CD4-positive, alpha-beta T cell treated with Interferon alpha-2 for 1 hour (primary cell): Measurements from ENCODE around the gene GAREM1.
"Not testable (repeated sequence)": the region's sequence is repeated elsewhere in the genome, so short reads cannot be mapped to it uniquely, and the experiment has no call there.

ENCODE experiments used
- DNase-seq, 2 donors: peaks; one replicate each; pipeline ENCODE4 v3.0.0-alpha.2; 2020 to 2022

Gene GAREM1

DNA sequence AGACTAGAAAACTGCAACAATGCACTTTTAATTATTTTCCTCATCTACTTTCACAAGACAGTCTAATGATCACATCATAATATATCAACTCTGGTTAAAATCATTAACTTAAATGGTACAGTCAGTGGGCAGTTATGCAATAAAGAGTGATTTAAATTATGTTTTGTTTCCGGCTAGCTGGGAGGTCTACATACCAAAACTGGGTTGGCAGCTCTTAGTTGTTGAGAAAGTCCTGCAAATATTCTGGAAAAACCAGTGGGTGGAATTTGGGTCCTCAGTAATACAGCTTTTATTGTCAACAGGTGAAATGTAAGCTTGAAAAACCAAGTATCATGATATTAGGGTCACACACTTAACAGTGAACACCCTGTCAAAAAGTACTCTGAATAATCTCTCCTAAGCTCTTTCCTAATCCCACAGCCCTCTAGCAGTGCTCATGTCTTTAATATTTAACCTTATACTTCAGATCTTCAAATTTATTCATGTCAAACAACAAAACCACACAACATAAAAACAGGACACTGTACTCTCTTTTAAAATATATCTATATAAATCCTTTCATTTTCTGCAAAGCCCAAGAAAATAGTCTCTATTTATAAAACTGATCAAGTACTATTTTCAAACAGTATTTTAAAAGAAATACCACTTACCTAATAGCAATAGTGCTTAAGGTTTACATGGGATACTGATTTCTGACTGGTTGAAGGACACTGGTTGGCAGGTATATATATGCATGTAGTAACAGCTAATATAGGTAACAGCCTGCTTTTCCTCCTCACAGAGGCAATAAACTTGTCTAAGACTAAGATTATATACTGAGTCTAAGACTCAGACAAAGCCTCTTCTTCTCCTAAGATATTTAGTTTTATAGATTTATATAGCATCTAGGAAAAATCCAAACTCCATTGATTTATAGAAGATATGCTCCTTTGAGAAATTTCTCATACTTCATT lies 103.8 kb downstream of the GAREM1 start:
- DNase-seq, result no peak

DNA sequence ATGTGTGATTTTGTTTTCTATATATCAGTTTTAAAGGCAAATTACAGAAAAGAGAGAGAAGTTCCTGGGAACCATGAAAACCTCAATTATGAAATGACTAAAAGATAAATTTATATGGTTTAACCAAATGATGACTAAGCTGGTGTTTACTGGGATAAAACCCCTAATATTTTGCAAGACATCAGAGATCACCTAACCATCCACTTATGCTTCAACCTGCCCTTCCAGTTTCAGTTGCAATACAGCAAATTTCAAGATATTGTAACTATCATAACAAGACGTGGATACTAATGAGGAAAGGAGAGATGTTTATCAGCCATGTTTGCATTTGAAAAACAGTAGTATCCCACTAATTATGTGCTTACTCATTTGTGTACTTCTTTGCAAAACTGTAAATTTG lies 108.2 kb downstream of the GAREM1 start:
- DNase-seq, result no peak

DNA sequence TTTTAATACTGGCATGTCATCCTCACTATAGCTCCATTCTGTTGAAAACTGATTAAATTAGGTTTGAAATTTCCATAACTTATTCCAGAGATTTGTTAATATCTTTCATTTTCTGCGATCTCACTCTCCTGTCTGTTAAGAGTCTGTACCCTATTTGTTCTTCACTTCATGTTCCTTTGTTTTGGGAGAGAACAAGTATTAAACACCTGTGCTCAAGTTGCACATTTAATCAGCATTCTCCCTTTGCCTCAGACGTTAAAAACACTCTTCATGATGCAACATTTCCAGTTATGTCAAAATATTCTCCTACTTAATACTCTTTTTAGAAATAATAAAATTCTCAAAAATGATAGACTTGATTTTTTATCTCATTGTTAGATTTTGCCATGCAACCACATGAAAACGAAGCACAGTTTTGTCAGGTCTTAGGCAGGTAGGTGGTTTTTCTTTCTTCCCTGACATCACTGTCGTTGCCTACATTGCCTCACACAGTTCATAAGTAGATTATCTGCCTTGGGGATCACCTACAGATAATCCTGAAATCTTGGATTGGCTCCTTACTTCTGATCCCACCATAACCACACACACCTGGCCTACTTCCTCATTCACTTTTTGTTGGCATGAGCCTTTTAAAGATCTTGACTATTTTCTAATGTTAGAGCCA lies 109.9 kb downstream of the GAREM1 start:
- DNase-seq, result no peak

DNA sequence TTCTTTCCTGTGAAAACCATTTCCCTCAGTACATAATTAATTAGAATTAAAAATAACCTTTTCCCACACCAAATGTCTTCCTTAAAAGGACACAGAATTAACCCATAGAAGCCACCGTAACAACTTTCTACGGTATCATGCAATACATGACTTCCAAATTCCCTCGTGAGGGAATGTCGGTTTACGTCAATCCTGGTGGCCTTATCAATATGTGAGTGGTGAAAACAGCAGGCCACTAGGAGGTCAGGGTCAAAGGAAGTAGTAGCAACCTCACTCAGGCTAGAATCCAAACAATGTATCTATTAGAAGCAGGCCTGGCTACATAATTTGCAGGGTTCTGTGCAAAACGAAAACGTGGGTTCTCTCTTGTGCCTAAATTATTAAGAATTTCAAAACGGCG lies 112.2 kb downstream of the GAREM1 start:
- no peak for DNase-seq

DNA sequence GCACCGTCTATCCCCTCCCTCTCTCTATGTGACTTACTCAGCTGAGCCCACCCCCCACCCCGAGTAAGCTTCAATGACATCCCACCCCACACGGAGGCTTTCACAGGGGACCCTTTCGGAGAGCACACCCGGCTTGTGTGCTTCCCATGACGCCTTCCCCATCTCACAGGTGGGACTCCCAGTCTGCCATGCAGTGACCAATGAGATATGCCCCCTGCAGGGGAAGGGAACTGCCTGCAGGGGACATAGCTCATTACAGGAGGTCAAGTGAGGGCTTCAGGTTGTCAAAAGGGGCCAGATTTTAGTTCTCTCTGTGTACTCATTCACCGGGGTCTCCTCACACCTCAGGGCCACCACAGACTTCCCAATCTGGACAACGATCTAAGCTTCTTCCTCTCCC lies 112.6 kb downstream of the GAREM1 start:
- DNase-seq, result no peak

DNA sequence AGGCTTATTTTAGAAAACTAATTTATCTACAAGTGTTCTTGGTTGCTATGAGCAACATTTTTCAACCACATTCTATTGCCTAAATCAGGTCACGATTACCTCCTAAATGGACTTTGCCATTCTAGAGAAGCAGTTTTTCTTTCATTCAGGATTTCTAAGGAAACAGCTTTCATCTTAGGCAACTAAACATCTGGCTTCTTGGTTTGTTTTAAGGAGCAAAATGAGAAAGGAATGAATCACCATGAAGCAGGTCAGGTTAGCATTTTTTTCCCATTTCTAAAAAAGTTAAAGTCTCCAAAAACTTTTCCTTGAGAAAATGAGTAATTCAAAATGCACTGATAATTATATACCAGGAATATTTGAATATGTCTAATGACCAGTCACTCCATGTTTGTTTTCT lies 114.8 kb downstream of the GAREM1 start:
- no peak for DNase-seq

DNA sequence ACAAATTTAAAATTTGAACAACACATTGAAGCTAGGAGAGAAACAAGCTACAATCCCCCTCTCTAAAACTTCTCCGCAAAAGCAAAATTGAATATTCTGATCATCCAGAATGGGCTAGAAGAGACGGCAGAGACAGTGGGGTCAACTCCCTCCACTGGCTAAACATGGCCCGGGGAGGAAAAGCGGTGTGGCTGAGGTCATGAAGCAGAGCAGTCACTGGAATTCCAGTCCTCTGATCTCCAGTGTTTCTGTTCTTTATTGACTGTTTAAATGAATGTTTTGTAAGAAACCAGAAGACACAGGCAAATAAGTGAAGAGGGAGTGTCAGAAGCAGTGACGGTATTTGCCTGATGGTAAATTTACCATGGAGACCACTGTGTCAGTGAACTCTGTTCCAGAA lies 116.2 kb downstream of the GAREM1 start:
- no peak for DNase-seq

DNA sequence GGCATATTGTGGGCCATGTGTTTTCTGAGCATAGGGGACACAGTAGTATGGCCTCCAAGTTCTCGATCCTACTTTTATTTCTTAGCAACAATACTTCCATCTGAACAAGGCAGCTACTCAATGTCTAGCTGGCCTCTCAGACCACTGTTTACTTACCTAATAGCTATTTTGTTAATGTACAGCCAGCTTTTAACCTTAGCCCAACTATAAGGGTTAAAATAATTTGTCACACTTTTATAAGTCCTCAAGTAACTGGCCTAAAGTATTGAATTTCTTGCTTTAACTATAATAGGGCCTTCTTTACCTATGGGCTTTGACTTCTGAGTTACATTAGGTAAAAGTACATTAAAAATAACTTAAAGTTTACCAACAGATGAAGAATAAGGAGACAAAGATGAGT lies 117.4 kb downstream of the GAREM1 start:
- no peak for DNase-seq

DNA sequence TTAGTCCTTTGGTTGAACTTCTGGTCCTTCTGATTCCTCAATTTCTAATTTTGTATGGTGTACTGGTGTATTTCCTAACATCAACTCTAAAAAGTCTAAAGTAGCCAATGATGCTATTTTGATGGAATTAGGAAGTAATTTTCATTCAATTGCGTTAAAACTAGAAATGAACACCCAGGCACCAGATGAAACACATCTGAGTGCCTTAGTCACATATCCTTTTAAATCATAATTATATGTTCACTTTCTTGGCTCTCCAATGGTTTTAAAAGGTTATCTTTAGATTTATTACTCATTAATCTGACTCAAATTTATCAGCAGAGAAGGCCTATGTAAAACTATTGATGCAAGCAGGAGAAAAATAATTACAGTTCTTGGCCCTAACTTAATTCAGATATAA lies 119.7 kb downstream of the GAREM1 start:
- no peak for DNase-seq

DNA sequence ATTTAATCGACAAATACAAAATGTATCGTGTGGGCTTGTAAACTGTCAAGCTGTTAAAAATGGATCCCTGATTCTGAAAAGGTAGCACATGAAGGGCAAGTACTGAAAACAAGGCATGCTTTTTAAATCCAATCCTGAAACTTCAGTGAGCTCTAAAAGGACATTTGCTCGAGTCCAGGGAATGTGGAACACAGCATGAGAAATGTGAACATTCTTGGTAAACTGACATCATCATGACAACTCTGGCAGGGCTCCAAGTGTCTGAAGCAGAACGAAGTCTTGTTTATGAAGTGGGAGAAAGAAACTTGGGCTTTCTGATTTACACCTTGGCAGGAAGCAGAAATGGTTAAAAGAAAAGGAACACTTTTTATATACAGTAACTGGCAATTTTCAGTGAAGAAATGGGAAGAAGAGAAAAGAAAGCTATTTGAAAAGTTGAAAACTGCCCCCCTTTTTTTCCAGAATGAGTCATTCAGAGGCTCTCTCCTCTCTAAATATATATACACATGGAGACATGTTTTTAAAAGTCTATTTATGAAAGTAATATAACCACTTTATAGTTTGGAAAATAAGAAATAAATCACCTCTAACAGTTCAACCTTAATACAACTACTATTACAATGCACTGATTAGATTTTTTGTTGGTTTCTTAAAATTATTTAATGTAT lies 120.8 kb downstream of the GAREM1 start:
- no peak for DNase-seq

DNA sequence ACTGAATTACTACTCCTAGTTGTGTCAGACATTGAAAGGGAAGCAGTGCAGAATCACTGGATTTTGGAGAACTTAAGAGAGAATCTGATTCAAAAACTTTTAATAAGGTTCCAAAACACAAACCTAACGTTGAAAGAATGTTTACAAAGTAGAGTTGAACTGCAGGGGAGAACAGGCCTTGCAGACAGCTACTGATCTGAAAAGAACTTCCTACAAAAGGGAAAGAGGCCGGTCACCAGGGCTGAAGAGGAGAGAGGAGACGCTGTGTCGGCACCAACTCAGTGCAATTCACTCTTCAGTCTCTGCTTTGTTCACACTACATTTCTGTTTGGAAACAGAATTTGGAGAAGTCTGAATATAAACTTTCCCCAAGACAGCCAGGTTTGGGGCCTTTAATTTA lies 124.0 kb downstream of the GAREM1 start:
- DNase-seq, result no peak

DNA sequence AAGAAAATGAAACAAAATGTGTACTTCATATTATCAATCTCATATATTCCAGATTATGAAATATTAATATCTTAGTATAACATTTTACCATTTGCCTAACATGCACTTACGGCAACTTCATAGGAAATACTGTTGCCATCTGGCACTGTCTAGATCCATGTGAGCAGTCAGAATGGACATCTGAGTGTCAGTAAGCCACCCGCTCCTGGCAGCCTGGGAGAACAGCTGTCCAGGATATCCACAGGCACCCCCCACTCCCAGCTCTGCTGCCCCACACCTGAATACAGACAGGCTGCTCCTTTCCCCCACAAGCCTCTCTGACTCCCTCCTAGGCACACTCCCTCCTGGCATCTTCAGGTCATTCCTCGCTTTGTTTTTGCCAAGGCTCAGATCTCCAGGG lies 127.0 kb downstream of the GAREM1 start:
- no peak for DNase-seq

DNA sequence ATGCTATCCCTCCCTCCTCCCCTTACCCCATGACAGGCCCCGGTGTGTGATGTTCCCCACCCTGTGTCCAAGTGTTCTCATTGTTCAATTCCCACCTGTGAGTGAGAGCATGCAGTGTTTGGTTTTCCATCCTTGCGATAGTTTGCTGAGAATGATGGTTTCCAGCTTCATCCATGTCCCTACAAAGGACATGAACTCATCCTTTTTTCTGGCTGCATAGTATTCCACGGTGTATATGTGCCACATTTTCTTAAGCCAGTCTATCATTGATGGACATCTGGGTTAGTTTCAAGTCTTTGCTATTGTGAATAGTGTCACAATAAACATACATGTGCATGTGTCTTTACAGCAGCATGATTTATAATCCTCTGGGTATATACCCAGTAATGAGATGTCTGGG lies 129.6 kb downstream of the GAREM1 start:
- DNase-seq, result not testable (repeated sequence)

DNA sequence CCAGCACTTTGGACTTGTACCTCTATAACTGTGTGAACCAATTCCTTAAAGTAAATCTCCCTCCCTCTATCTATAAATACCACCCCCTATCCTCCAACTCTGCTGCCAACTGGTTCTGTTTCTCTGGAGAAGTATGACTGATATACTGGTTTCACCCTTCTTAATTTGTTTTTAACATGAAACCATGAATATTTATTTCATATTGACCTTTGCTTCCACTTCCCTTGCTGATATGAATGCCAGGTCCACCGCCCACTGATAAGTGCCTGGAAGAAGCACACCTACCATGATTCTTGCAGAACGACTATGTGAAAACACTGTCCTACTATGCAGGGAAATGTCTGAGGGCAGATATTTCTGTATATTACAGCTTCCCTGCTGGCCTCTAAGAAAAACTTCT lies 131.6 kb downstream of the GAREM1 start:
- no peak for DNase-seq

DNA sequence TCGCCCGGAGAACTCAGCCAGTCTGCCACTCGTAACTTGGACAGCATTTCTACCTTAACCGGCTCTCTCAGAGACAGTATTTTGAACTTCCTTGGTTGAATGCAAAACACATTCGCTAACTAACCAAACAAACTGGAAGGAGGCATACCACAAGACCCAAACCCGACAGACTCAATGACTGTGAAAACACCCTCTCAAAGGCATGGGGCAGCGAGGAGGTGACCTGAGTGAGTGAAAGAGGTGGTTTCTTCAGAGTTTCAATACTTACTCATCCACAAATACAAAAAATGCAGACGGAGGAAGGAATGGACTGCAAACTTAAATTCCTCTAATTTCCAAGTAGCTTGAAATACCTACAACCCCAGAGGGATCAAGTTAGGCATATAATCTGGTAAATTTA lies 132.9 kb downstream of the GAREM1 start:
- DNase-seq, result no peak

DNA sequence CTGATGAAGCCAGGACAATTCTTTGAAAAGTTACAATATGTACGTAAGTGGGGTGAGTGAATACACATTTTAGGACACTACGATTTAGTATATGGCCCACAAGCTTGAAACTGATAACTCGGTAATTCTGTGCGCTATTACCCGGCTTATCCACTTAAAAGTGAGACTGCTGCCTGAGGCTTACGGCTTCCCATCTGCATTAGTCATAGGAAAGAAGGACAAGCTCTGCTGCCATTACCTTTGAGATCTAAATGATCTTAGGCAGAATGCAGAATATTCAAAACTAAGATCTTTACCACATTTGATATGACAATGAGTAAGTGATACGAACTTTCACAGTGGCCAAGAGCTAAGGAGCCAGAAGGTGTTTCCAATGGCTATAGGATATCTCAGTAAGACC lies 133.3 kb downstream of the GAREM1 start:
- DNase-seq, result no peak

DNA sequence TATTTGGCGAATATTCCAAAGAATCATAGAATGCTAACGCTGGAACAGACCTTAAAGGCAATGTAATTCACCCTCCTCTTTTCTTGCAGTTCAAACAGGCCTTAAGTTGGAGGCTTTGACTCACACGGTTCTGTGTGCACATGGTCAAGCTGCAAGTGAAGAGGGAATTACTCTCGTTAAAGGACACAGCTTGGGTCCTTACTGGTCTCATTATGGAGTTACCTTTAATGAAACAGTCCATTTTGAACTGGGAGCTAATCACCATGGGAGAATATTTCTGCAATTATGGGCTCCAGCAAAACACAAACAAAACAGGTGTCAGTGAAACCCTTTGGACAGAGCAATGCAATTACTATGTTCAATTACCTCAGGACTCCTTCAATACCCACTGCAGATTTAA lies 135.5 kb downstream of the GAREM1 start:
- no peak for DNase-seq

DNA sequence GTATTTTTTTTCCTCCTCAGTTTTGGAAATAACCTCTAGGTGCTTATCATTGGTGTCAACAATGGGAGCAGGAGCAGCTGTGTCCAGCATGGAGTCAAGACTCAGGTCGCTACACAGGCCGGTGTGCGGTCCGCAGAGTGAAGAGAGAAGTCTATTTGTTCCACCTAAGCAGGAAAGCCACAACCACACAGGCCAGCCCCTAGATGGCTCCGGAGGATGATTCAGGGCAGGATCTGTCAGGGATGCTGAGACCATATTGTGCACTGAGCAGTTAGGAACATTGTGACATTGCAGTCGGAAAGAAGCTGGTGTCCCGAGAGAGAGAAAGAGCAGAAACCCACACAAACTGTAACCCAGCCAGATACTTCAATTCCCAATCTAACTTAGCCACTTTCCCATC lies 136.9 kb downstream of the GAREM1 start:
- no peak for DNase-seq

DNA sequence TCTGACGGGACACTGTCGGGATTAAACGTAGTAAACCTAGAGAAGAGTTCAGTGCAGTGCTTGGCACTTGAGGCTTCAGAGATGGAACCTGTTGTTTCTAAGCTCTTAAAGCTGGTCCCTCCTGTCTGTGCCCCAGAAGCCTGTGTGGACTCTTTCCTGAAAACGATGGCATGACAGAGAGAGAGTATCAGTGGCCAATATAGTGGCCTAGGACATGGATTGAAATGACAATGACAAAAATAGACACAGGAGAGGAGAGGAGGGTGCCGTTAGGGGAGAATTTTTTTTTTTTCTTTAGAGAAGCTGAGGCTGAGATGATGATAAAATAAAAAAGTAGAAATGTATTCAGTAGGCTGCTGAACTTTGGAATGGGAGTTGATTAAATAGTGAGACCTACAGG lies 138.0 kb downstream of the GAREM1 start:
- DNase-seq, result no peak

DNA sequence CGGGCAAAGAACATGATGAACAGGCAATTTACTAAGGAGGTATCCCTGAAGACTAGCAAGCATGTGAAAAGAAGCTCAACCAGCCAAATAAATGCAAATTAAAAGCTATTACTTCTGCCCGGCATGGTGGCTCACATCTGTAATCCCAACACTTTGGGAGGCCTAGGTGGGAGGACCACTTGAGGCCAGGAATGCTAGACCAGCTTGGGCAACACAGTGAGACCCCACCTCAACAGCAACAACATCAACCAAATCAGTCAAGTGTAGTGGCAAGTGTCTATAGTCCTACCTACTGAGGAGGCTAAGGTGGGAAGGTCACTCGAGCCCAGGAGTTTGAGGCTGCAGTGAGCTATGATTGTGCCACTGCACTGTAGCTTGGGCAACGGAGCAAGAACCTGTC lies 141.7 kb downstream of the GAREM1 start:
- no peak for DNase-seq

DNA sequence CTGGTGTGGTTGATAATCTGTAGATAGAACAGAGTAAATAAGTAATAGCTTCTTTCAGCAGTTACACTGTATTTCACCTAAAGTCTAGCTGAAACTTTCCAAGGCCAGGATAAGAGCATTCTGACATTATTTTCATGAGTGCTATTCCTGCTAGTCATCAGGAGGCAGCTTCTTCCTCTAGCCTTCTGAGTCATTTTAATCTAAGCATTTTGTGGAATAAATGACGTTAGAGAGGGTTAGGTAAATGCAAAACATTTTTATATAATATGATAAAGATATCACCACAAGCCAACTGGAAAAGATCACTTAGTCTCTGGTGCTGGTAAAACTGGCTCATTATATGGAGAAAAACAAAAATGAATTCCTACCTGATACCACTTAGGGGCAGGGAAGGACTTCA lies 142.3 kb downstream of the GAREM1 start:
- DNase-seq, result no peak

DNA sequence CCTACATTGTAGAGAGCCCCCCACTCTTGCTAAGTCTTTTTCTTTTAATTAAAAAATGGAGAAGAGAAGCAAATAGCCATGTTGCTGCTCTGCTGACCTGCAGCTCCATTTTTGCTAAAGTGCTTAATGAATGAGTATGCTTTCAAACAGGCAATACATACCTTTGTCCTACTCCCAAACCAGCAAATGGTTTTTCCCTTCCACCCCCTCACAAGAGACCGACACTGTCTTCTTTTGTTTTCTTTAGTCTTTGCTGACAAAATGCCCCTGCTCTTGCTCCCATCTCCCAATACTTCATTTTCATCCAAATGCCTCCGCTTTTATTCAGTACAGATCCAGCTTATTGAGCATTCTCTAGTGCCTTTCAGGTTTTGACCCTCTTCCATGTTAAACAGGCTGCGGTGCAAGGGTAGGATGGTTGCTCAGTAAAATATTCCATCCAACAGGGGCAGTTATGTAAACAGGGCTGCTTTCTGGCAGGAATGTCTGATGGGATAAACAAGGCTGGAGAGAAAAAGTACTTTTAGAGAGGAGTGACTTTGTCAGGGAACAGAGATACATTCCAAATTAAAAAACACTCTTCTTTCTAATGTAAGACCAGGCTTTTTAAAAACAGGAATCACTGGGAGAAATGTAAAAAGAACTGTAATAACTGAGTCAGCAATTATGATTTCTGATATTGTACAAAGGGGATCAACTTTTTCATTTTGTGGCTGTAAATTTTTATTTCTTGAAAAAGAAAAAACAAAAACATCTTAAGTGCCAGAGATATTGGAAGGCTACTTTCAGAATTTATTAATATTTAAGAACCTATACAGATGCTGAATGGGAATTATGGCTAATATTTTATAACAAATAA lies 144.0 kb downstream of the GAREM1 start:
- DNase-seq, result no peak

DNA sequence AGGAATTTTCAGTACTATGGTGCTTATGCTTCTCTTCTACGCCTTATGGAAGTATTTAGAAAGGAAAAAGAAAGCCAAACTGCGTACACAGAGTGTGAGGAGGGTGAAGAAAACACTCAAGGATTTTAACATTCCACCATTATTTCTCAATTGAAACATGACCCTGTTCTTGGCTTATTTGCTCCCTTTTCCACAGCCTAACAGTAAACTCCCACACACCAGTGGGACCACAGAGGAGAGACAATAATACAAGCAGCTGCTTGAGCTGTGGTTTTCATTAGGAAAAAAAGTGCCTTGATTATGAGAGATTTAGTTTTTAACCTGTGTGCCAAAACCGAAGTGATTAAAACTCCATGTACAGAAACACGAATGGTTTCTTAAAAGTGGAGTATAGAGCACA lies 146.5 kb downstream of the GAREM1 start:
- DNase-seq, result no peak
